GM23248 (cell line): ENCODE data around the gene ASAH2. TPM values are rescaled to one million over a fixed set of nuclear protein-coding genes. Genes with fewer than 3 reads are reported as not detected.

Experiments used
- DNase-seq: peaks from one replicate; pipeline ENCODE4 v3.0.0-alpha.2; 2015
- H2AFZ ChIP-seq: fragments of 200-600 bp; sonication (generic); 2 replicates; pipeline ENCODE4 v1.6.1; 2016; ENCODE audit warnings: antibody characterized with exemption
- H3F3A ChIP-seq: fragments of 200-600 bp; sonication (generic); 2 replicates; pipeline ENCODE4 v1.6.1; 2016; ENCODE audit warnings: mild to moderate bottlenecking, antibody characterized with exemption, mixed run types; ENCODE audit not compliant: insufficient read depth
- H3K27ac ChIP-seq: fragments of 200-600 bp; sonication (generic); 2 replicates; pipeline ENCODE4 v1.5.1; 2016; ENCODE audit warnings: mild to moderate bottlenecking
- H3K27me3 ChIP-seq: fragments of 200-600 bp; sonication (generic); replicated peaks from 2 replicates; pipeline ENCODE4 v1.6.1; 2016; ENCODE audit warnings: mild to moderate bottlenecking; ENCODE audit not compliant: insufficient read depth
- H3K36me3 ChIP-seq: fragments of 200-600 bp; sonication (generic); 2 replicates; pipeline ENCODE4 v1.6.1; 2016; ENCODE audit warnings: low read depth, mild to moderate bottlenecking
- H3K4me1 ChIP-seq: fragments of 200-600 bp; sonication (generic); 2 replicates; pipeline ENCODE4 v1.6.1; 2016; ENCODE audit warnings: mild to moderate bottlenecking; ENCODE audit not compliant: insufficient read depth
- H3K4me2 ChIP-seq: fragments of 200-600 bp; sonication (generic); one replicate; pipeline ENCODE4 v1.6.1; 2016; ENCODE audit warnings: mild to moderate bottlenecking; ENCODE audit not compliant: unreplicated experiment
- H3K4me3 ChIP-seq: fragments of 200-600 bp; sonication (generic); 2 replicates; pipeline ENCODE4 v1.5.1; 2016; ENCODE audit warnings: mild to moderate bottlenecking
- H3K79me2 ChIP-seq: fragments of 200-600 bp; sonication (generic); 2 replicates; pipeline ENCODE4 v1.6.1; 2016; ENCODE audit warnings: mild to moderate bottlenecking; ENCODE audit not compliant: insufficient read depth
- H3K9ac ChIP-seq: fragments of 200-600 bp; sonication (generic); 2 replicates; pipeline ENCODE4 v1.6.1; 2016; ENCODE audit warnings: mild to moderate bottlenecking
- H3K9me2 ChIP-seq: fragments of 200-600 bp; sonication (generic); 2 replicates; pipeline ENCODE4 v1.6.1; 2016; ENCODE audit warnings: mixed run types, mild to moderate bottlenecking, moderate library complexity; ENCODE audit not compliant: insufficient read depth
- H3K9me3 ChIP-seq: fragments of 200-600 bp; sonication (generic); one replicate; pipeline ENCODE4 v1.6.1; 2017; ENCODE audit warnings: low read depth
- H4K20me1 ChIP-seq: fragments of 200-600 bp; sonication (generic); 2 replicates; pipeline ENCODE4 v1.6.0; 2016; ENCODE audit not compliant: insufficient read depth
- EZH2 ChIP-seq: fragments of 200-600 bp; sonication (generic); IDR thresholded peaks from 2 replicates; pipeline ENCODE4 v1.6.1; 2018; ENCODE audit warnings: antibody characterized with exemption, mild to moderate bottlenecking; ENCODE audit not compliant: insufficient read depth, poor library complexity, severe bottlenecking
- EZH2phosphoT487 ChIP-seq: fragments of 200-600 bp; sonication (generic); IDR thresholded peaks from 2 replicates; pipeline ENCODE4 v1.6.1; 2018; ENCODE audit warnings: antibody characterized with exemption, moderate library complexity, mild to moderate bottlenecking, low read depth; ENCODE audit not compliant: insufficient read depth
- WGBS, 2 experiments: methylation state at CpG; one replicate each; pipeline ENCODE4 v1.1.6; 2015 to 2017; ENCODE audit warnings: low lambda C conversion rate in 2 of 2, low coverage in 1 of 2; ENCODE audit errors: missing lambda C conversion rate in 2 of 2; 5-methylcytosine and 5-hydroxymethylcytosine counted together
- in situ Hi-C: fragments of 300-500 bp; cut with MboI; formaldehyde crosslinking; loops from 2 replicates; pipeline ENCODE4 v1.15.0; 2020
- polyA plus RNA-seq: library from polyadenylated mRNA; unstranded; fragments of >200 nt; fragmentation: Nextera tagmentation; extraction: Ambion mirVana; gene quantifications from 2 replicates; pipeline ENCODE4 v1.2.1, GENCODE V29; 2016
- total RNA-seq: library from RNA; depleted of rRNA; stranded (reverse); fragments of >200 nt; shearing (Covaris generic); gene quantifications from 2 replicates; pipeline ENCODE4 v1.2.3, GENCODE V29; 2014

The ASAH2 gene
- total and polyA plus RNA-seq, 2 experiments from 2014 or later, result 1.8 to 3.5 TPM

GRCh38 chr10:50293513-50294313 lies 42.4 kb upstream of the ASAH2 start:
- DNase-seq, result no peak
- no peaks in the 10 kb centered on the region for H3K27me3 ChIP-seq
- in situ Hi-C loops, result no loop called here

GRCh38 chr10:50291261-50291850 lies 40.0 kb upstream of the ASAH2 start:
- no peak overlapping the region for H2AFZ ChIP-seq
- no peaks in the 10 kb centered on the region for H3K9me2 ChIP-seq
- H3K4me3 ChIP-seq, result no peak overlapping the region
- no peak overlapping the region for H3K9ac ChIP-seq
- in situ Hi-C loops, result no loop called here
- H3K27ac ChIP-seq, result no peak overlapping the region
- H3K27me3 ChIP-seq, result no peaks in the 10 kb centered on the region
- no peaks in the 10 kb centered on the region for H3K79me2 ChIP-seq
- DNase-seq, result peak; percentile 36
- no peak overlapping the region for H3K4me2 ChIP-seq
- peaks cover 6% of the 10 kb centered on the region for H3K4me1 ChIP-seq
- no peaks in the 10 kb centered on the region for H3K9me3 ChIP-seq
- WGBS, 2 experiments, result 35 to 43% methylated on average over 1 of the region's 1 CpG
- H4K20me1 ChIP-seq, result no peaks in the 10 kb centered on the region
- 0 out of 2 replicates have a peak, but pooled peaks cover 3% of the 10 kb centered on the region for H3F3A ChIP-seq
- no peaks in the 10 kb centered on the region for H3K36me3 ChIP-seq
- TF ChIP-seq EZH2phosphoT487, result no peak
- TF ChIP-seq EZH2, result no peak

More at GRCh38 chr10:50293513-50294313, 42.4 kb upstream of the ASAH2 start:
- TF ChIP-seq EZH2phosphoT487 (no peak), EZH2 (no peak)
- no peaks in the 10 kb centered on the region for H3K79me2 ChIP-seq
- no peak overlapping the region for H3K4me2 ChIP-seq
- H3K36me3 ChIP-seq, result no peaks in the 10 kb centered on the region
- H3K9me2 ChIP-seq, result no peaks in the 10 kb centered on the region
- 0 out of 2 replicates have a peak, but pooled peaks cover 3% of the 10 kb centered on the region for H3F3A ChIP-seq
- H3K9ac ChIP-seq, result no peak overlapping the region
- no peaks in the 10 kb centered on the region for H4K20me1 ChIP-seq
- WGBS, 2 experiments, result 83 to 88% methylated on average over 5 of the region's 5 CpGs
- H3K9me3 ChIP-seq, result no peaks in the 10 kb centered on the region
- H3K4me1 ChIP-seq, result no peaks in the 10 kb centered on the region
- H2AFZ ChIP-seq, result no peak overlapping the region
- H3K4me3 ChIP-seq, result no peak overlapping the region
- no peak overlapping the region for H3K27ac ChIP-seq

GRCh38 chr10:50289196-50289595 lies 37.9 kb upstream of the ASAH2 start:
- in situ Hi-C loops, result no loop called here
- Histone ChIP-seq H3K9me2 (no peaks in the 10 kb centered on the region), H3K9me3 (no peaks in the 10 kb centered on the region), H2AFZ (no peak overlapping the region), H3K27me3 (no peaks in the 10 kb centered on the region), H3K9ac (no peak overlapping the region), H3K36me3 (no peaks in the 10 kb centered on the region), H3K4me1 (peaks cover 12% of the 10 kb centered on the region), H4K20me1 (no peaks in the 10 kb centered on the region), H3K27ac (no peak overlapping the region), H3K4me3 (no peak overlapping the region), H3K4me2 (no peak overlapping the region), H3F3A (0 out of 2 replicates have a peak, but pooled peaks cover 10% of the 10 kb centered on the region), H3K79me2 (no peaks in the 10 kb centered on the region)
- no peak for TF ChIP-seq EZH2phosphoT487
- no peak for TF ChIP-seq EZH2
- no peak for DNase-seq
- WGBS, 2 experiments, result 74 to 79% methylated on average over 6 of the region's 6 CpGs

GRCh38 chr10:50286996-50287803 lies 35.9 kb upstream of the ASAH2 start:
- no peaks in the 10 kb centered on the region for H4K20me1 ChIP-seq
- in situ Hi-C loops, result no loop called here

More at GRCh38 chr10:50286996-50287803, 35.9 kb upstream of the ASAH2 start:
- no peak for DNase-seq
- 0 out of 2 replicates have a peak, but pooled peaks cover 7% of the 10 kb centered on the region for H3F3A ChIP-seq
- no peaks in the 10 kb centered on the region for H3K27me3 ChIP-seq
- no peak overlapping the region for H3K27ac ChIP-seq
- H3K4me2 ChIP-seq, result no peak overlapping the region
- H3K36me3 ChIP-seq, result no peaks in the 10 kb centered on the region
- H3K9me2 ChIP-seq, result no peaks in the 10 kb centered on the region
- H3K4me1 ChIP-seq, result peaks cover 12% of the 10 kb centered on the region
- no peaks in the 10 kb centered on the region for H3K9me3 ChIP-seq
- WGBS, 2 experiments, result 48 to 54% methylated on average over 9 of the region's 9 CpGs
- no peak overlapping the region for H2AFZ ChIP-seq
- no peak overlapping the region for H3K9ac ChIP-seq
- H3K79me2 ChIP-seq, result no peaks in the 10 kb centered on the region
- TF ChIP-seq EZH2, result no peak
- no peak for TF ChIP-seq EZH2phosphoT487
- no peak overlapping the region for H3K4me3 ChIP-seq
